KMS-11 (cell line): Measurements from ENCODE around the gene CELF4.

ENCODE experiments used
- H2AFZ ChIP-seq: fragments of 200-600 bp; sonication (generic); 2 replicates; pipeline ENCODE4 v1.6.1; 2016; ENCODE audit warnings: antibody characterized with exemption, mixed run types, low read depth
- H3K27ac ChIP-seq: fragments of 200-600 bp; sonication (generic); 2 replicates; pipeline ENCODE4 v1.6.1; 2016; ENCODE audit warnings: mild to moderate bottlenecking, mixed run types
- H3K27me3 ChIP-seq: fragments of 200-600 bp; sonication (generic); 2 replicates; pipeline ENCODE4 v1.6.1; 2017; ENCODE audit warnings: mild to moderate bottlenecking, low read depth, mixed run types, moderate library complexity; ENCODE audit not compliant: insufficient read depth
- H3K36me3 ChIP-seq: fragments of 200-600 bp; sonication (generic); 2 replicates; pipeline ENCODE4 v1.6.1; 2017; ENCODE audit warnings: mild to moderate bottlenecking, mixed run types; ENCODE audit not compliant: insufficient read depth
- H3K4me1 ChIP-seq: fragments of 200-600 bp; sonication (generic); 2 replicates; pipeline ENCODE4 v1.6.1; 2016; ENCODE audit warnings: mild to moderate bottlenecking, low read depth, mixed run types; ENCODE audit not compliant: poor library complexity, severe bottlenecking
- H3K4me2 ChIP-seq: fragments of 200-600 bp; sonication (generic); 2 replicates; pipeline ENCODE4 v1.7.0; 2016; ENCODE audit warnings: mild to moderate bottlenecking, mixed run types
- H3K4me3 ChIP-seq: fragments of 200-600 bp; sonication (generic); IDR thresholded peaks from 2 replicates; pipeline ENCODE4 v1.6.1; 2017; ENCODE audit warnings: low read depth, low read length, mixed read lengths; ENCODE audit not compliant: insufficient read depth
- H3K79me2 ChIP-seq: fragments of 200-600 bp; sonication (generic); 2 replicates; pipeline ENCODE4 v1.6.1; 2016; ENCODE audit warnings: low read depth, mixed run types; ENCODE audit not compliant: insufficient read depth
- H3K9ac ChIP-seq: fragments of 200-600 bp; sonication (generic); 2 replicates; pipeline ENCODE4 v1.6.1; 2016; ENCODE audit warnings: mild to moderate bottlenecking, mixed run types
- H4K20me1 ChIP-seq: fragments of 200-600 bp; sonication (generic); 2 replicates; pipeline ENCODE4 v1.6.1; 2016; ENCODE audit warnings: mild to moderate bottlenecking, mixed run types; ENCODE audit not compliant: insufficient read depth
- TF ChIP-seq, protein P1 (sequence below): fragments of 200-600 bp; sonication (generic); conservative IDR thresholded peaks from 2 replicates; pipeline ENCODE4 v1.6.1; 2017; ENCODE audit warnings: low read depth, mild to moderate bottlenecking, antibody characterized with exemption, low read length, moderate library complexity, mixed read lengths

Gene CELF4

DNA sequence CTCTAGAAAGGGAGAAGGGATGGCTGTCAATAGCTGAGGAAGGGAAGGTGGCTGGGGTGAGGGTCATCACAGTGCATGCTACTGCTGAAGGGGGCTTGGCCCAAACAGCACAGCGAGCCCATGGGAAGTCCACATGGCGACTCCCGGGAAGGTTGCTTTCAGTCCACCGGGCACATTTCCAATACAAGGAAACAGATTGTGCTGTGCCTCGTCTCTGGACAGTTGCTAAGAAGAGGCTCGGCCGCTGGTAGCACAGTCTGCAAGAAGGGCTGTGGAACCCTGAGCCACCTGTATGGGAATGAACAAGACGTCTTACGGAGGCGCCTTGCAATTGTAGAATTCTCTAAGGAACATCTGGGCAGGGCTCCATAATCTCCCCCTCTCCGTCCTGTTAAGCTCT lies 123.1 kb downstream of the CELF4 start:
- H4K20me1 ChIP-seq = no peaks in the 10 kb centered on the region
- H3K9ac ChIP-seq = no peak overlapping the region
- H3K27me3 ChIP-seq = no peaks in the 10 kb centered on the region
- TF ChIP-seq, protein P1, sequence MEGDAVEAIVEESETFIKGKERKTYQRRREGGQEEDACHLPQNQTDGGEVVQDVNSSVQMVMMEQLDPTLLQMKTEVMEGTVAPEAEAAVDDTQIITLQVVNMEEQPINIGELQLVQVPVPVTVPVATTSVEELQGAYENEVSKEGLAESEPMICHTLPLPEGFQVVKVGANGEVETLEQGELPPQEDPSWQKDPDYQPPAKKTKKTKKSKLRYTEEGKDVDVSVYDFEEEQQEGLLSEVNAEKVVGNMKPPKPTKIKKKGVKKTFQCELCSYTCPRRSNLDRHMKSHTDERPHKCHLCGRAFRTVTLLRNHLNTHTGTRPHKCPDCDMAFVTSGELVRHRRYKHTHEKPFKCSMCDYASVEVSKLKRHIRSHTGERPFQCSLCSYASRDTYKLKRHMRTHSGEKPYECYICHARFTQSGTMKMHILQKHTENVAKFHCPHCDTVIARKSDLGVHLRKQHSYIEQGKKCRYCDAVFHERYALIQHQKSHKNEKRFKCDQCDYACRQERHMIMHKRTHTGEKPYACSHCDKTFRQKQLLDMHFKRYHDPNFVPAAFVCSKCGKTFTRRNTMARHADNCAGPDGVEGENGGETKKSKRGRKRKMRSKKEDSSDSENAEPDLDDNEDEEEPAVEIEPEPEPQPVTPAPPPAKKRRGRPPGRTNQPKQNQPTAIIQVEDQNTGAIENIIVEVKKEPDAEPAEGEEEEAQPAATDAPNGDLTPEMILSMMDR = no peak
- H3K27ac ChIP-seq = no peak overlapping the region
- H3K4me3 ChIP-seq = no peak overlapping the region
- no peak overlapping the region for H2AFZ ChIP-seq
- H3K4me2 ChIP-seq = no peak overlapping the region
- no peaks in the 10 kb centered on the region for H3K4me1 ChIP-seq
- no peaks in the 10 kb centered on the region for H3K79me2 ChIP-seq
- no peaks in the 10 kb centered on the region for H3K36me3 ChIP-seq

DNA sequence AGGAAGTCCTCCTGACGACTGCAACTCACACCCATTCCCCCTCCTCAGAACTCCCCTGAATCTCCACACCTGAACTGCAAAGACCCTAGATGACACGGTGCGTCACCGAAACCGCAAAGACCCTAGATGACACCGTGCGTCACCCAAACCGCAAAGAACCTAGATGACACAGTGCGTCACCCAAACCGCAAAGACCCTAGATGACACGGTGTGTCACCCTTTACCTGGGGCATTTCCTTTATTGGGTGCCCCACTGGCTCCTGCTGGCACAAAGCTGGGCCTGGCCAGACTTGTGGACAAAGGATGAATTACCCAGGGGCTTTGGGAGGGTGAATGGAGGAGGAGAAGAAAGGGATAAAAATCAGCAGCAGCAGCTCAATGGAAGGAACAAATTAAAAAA lies 123.8 kb downstream of the CELF4 start:
- H3K27me3 ChIP-seq = no peaks in the 10 kb centered on the region
- H3K36me3 ChIP-seq = no peaks in the 10 kb centered on the region
- no peaks in the 10 kb centered on the region for H3K79me2 ChIP-seq
- H3K27ac ChIP-seq = no peak overlapping the region
- no peak overlapping the region for H3K4me3 ChIP-seq
- no peak overlapping the region for H2AFZ ChIP-seq
- H3K9ac ChIP-seq = no peak overlapping the region
- TF ChIP-seq, protein P1 = no peak
- no peak overlapping the region for H3K4me2 ChIP-seq
- no peaks in the 10 kb centered on the region for H3K4me1 ChIP-seq
- no peaks in the 10 kb centered on the region for H4K20me1 ChIP-seq

DNA sequence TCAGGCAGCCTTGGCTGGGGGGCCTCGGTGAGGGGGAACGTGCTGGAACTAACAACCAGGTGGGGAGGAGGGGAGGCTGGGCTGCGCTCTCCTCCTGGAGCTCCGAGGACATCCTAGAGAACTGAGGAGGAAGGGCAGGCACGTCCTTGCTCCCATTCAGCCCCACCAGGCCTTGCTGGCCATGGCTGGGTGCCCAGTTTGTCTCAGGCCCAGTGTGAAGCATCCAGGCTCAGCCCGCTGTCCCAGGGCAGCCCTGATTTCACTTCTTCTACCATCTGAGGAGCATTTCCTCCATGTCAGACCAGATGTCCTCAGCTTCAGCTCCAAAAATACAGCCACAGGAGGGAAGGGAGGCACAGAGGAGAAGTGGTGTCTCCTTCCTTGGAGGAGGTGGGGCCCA lies 125.4 kb downstream of the CELF4 start:
- no peak overlapping the region for H2AFZ ChIP-seq
- no peaks in the 10 kb centered on the region for H3K79me2 ChIP-seq
- no peaks in the 10 kb centered on the region for H3K27me3 ChIP-seq
- no peak overlapping the region for H3K4me3 ChIP-seq
- H3K4me2 ChIP-seq = no peak overlapping the region
- H4K20me1 ChIP-seq = no peaks in the 10 kb centered on the region
- no peak overlapping the region for H3K27ac ChIP-seq
- no peaks in the 10 kb centered on the region for H3K36me3 ChIP-seq
- TF ChIP-seq, protein P1 = no peak
- H3K4me1 ChIP-seq = peaks cover under 1% of the 10 kb centered on the region
- H3K9ac ChIP-seq = no peak overlapping the region

DNA sequence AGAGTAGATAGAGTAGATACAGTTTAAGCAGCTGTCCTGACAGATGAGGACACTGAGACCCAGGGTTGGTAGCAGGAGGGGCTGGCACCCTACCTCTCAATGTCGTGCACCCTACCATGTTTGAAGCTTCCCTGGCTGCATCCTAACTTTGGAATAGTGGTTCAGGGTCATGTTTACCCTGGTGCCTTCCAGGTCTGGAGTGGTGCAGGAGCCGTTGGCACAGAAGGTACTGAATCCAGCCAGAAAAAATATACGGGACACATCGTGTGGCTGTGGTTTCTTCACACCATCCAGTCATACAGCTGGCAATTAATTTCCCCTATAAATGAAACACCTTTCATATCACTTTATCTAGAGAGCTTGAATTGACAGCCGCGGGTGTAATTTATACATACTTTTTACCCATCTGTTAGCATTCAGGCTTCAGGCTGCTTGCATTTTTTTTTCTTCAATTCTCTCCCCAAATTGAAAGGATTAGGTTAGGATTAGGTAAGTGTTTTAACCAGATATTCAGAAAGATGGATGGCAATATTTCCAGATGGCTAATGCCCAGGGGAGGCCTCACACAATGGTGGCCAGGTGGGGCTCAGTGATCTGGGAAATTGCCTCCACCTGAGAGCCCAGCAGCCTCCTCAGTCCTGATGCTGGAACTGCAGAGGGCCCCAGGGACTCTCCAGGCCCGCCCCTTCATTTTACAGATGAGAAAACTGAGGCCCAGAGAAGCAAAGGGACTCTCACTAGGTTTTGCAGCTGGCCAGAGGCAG lies 127.0 kb downstream of the CELF4 start:
- Histone ChIP-seq H3K27ac (no peak overlapping the region), H3K36me3 (no peaks in the 10 kb centered on the region), H3K27me3 (no peaks in the 10 kb centered on the region), H3K4me2 (no peak overlapping the region), H3K4me3 (no peak overlapping the region), H3K9ac (no peak overlapping the region), H3K79me2 (no peaks in the 10 kb centered on the region), H2AFZ (no peak overlapping the region), H3K4me1 (peaks cover 6% of the 10 kb centered on the region), H4K20me1 (no peaks in the 10 kb centered on the region)
- TF ChIP-seq, protein P1 = no peak
